Cardiac muscle cell (in vitro differentiated cells and primary cell): ENCODE measurements around the gene AUTS2. TPM values are rescaled to one million over a fixed set of nuclear protein-coding genes. Genes with fewer than 3 reads are reported as not detected.

Experiments
- DNase-seq, 2 donors: peaks; one replicate each; pipeline versions ENCODE4 v3.0.0 to v3.0.0-alpha.2; 2010 to 2017; ENCODE audit warnings: low read depth in 1 of 2, low spot score in 1 of 2
- H3K27ac ChIP-seq: fragments of 200-600 bp; sonication (generic); 2 replicates; pipeline ENCODE4 v1.5.1; 2016
- H3K27me3 ChIP-seq: fragments of 200-600 bp; sonication (generic); 2 replicates; pipeline ENCODE4 v1.6.0; 2016; ENCODE audit warnings: control low read depth
- H3K36me3 ChIP-seq: fragments of 200-600 bp; sonication (generic); 2 replicates; pipeline ENCODE4 v1.5.1; 2016; ENCODE audit warnings: control low read depth
- H3K4me1 ChIP-seq: fragments of 200-600 bp; sonication (generic); 2 replicates; pipeline ENCODE4 v1.8.1; 2017; ENCODE audit warnings: low read depth, mild to moderate bottlenecking, mixed run types
- H3K4me3 ChIP-seq: fragments of 200-600 bp; sonication (generic); 2 replicates; pipeline ENCODE4 v1.5.1; 2016; ENCODE audit warnings: mild to moderate bottlenecking
- H3K9me3 ChIP-seq: fragments of 200-600 bp; sonication (generic); 2 replicates; pipeline ENCODE4 v1.5.1; 2017; ENCODE audit warnings: low read depth, mild to moderate bottlenecking, control low read depth
- CTCF ChIP-seq: IDR thresholded peaks from 2 replicates; pipeline ENCODE4 v1.5.1; 2012; ENCODE audit warnings: low read depth, mild to moderate bottlenecking, low read length
- polyA plus RNA-seq: library from polyadenylated mRNA; unstranded; fragments of >200 nt; fragmentation: Nextera tagmentation; extraction: Ambion mirVana; gene quantifications from 2 replicates; pipeline ENCODE4 v1.2.1, GENCODE V29; 2016
- total RNA-seq: library from RNA; depleted of rRNA; stranded (reverse); fragments of >200 nt; gene quantifications from 2 replicates; pipeline ENCODE4 v1.2.3, GENCODE V29; 2016

Gene AUTS2
- total and polyA plus RNA-seq, 2 experiments from 2014 or later: 41.0 to 45.5 TPM

GRCh38 chr7:69723663-69724062 lies 125.4 kb downstream of the AUTS2 start:
- no peaks in the 10 kb centered on the region for H3K27me3 ChIP-seq
- H3K4me1 ChIP-seq: peaks cover 5% of the 10 kb centered on the region
- no peak overlapping the region for H3K4me3 ChIP-seq
- TF ChIP-seq CTCF: no peak
- no peaks in the 10 kb centered on the region for H3K36me3 ChIP-seq
- no peak overlapping the region for H3K27ac ChIP-seq
- no peak for DNase-seq
- H3K9me3 ChIP-seq: no peaks in the 10 kb centered on the region

- TF ChIP-seq CTCF: no peak
- Histone ChIP-seq H3K9me3 (no peaks in the 10 kb centered on the region), H3K4me3 (no peak overlapping the region), H3K36me3 (no peaks in the 10 kb centered on the region), H3K4me1 (peaks cover 14% of the 10 kb centered on the region), H3K27me3 (no peaks in the 10 kb centered on the region), H3K27ac (no peak overlapping the region)
- DNase-seq: peak in 1 of 2 donors; percentile 17
Observed at GRCh38 chr7:69728304-69728703, 130.0 kb downstream of the AUTS2 start.

GRCh38 chr7:69732203-69732602 lies 133.9 kb downstream of the AUTS2 start:
- Histone ChIP-seq H3K36me3 (no peaks in the 10 kb centered on the region), H3K4me1 (peaks cover 34% of the 10 kb centered on the region), H3K27me3 (no peaks in the 10 kb centered on the region), H3K4me3 (no peak overlapping the region), H3K9me3 (no peaks in the 10 kb centered on the region), H3K27ac (no peak overlapping the region)
- DNase-seq: no peak
- TF ChIP-seq CTCF: no peak

GRCh38 chr7:69735582-69735981 lies 137.3 kb downstream of the AUTS2 start:
- peak in 1 of 2 donors; percentile 67 for DNase-seq
- no peak overlapping the region for H3K4me3 ChIP-seq
- H3K27me3 ChIP-seq: no peaks in the 10 kb centered on the region
- no peaks in the 10 kb centered on the region for H3K36me3 ChIP-seq
- no peaks in the 10 kb centered on the region for H3K9me3 ChIP-seq
- peaks cover 55% of the 10 kb centered on the region for H3K4me1 ChIP-seq
- no peak overlapping the region for H3K27ac ChIP-seq
- TF ChIP-seq CTCF: no peak

GRCh38 chr7:69736126-69736810 lies 138.0 kb downstream of the AUTS2 start:
- Histone ChIP-seq H3K36me3 (no peaks in the 10 kb centered on the region), H3K4me3 (no peak overlapping the region), H3K27me3 (no peaks in the 10 kb centered on the region), H3K27ac (no peak overlapping the region), H3K4me1 (peaks cover 55% of the 10 kb centered on the region), H3K9me3 (no peaks in the 10 kb centered on the region)
- DNase-seq: peak in 1 of 2 donors; percentile 40
- TF ChIP-seq CTCF: no peak
